CD4-positive, alpha-beta T cell treated with Interleukin-1 beta for 1 hour (primary cell): ENCODE data around the gene HECTD4.
A peak's percentile ranks its signal among the peaks of the same experiment; 100 is the strongest.

ENCODE experiments used
- DNase-seq, 2 donors: peaks; one replicate each; pipeline ENCODE4 v3.0.0-alpha.2; 2020 to 2022

Gene HECTD4

GRCh38 chr12:112151766-112152541 is 230.3 kb downstream of the HECTD4 start:
- DNase-seq, result no peak

GRCh38 chr12:112149596-112149995 is 232.6 kb downstream of the HECTD4 start:
- DNase-seq, result no peak

- no peak for DNase-seq
These were observed 234.2 kb downstream of the HECTD4 start for GRCh38 chr12:112148031-112148513.

- no peak for DNase-seq
These were observed 236.1 kb downstream of the HECTD4 start for GRCh38 chr12:112146123-112146522.

GRCh38 chr12:112140728-112141127 is 241.5 kb downstream of the HECTD4 start:
- DNase-seq, result peak in 1 of 2 donors; percentile 19

- no peak for DNase-seq
These were observed 247.5 kb downstream of the HECTD4 start for GRCh38 chr12:112134731-112135130.

GRCh38 chr12:112133418-112133817 is 248.8 kb downstream of the HECTD4 start:
- no peak for DNase-seq

GRCh38 chr12:112131686-112132085 is 250.5 kb downstream of the HECTD4 start:
- no peak for DNase-seq

- DNase-seq, result peak in 1 of 2 donors; percentile 69
These were observed 251.7 kb downstream of the HECTD4 start for GRCh38 chr12:112130441-112130998.

- DNase-seq, result no peak
These were observed 255.3 kb downstream of the HECTD4 start for GRCh38 chr12:112126911-112127310.

GRCh38 chr12:112126000-112126438 is 256.2 kb downstream of the HECTD4 start:
- no peak for DNase-seq

GRCh38 chr12:112125250-112125999 is 256.8 kb downstream of the HECTD4 start, which contains the start of gene TRAFD1:
Gene TRAFD1, plus strand, starts transcription at chr12:112125560. Its CDS starts 4,963 bp downstream, at chr12:112130523.
- peak; percentile 97 to 98 for DNase-seq

GRCh38 chr12:112124918-112125249 is 257.3 kb downstream of the HECTD4 start:
- no peak for DNase-seq

GRCh38 chr12:112122823-112123690 is 259.2 kb downstream of the HECTD4 start:
- DNase-seq, result no peak

GRCh38 chr12:112121780-112122565 is 260.3 kb downstream of the HECTD4 start:
- no peak for DNase-seq

- DNase-seq, result no peak
These were observed 264.5 kb downstream of the HECTD4 start for GRCh38 chr12:112117685-112118084.

- peak in 1 of 2 donors; percentile 31 for DNase-seq
These were observed 265.8 kb downstream of the HECTD4 start for GRCh38 chr12:112116232-112117060.

- DNase-seq, result no peak
These were observed 266.8 kb downstream of the HECTD4 start for GRCh38 chr12:112115259-112116045.

GRCh38 chr12:112112409-112113133 is 269.7 kb downstream of the HECTD4 start:
- DNase-seq, result no peak
